GM12878 (cell line): ENCODE results near the gene MAN2B2.

Experiments
- JUNB ChIP-seq: IDR thresholded peaks from 2 replicates; pipeline ENCODE4 v1.6.1; 2016; ENCODE audit warnings: antibody characterized with exemption, mild to moderate bottlenecking
- JUND ChIP-seq: IDR thresholded peaks from 2 replicates; pipeline ENCODE4 v1.6.1; 2012; ENCODE audit warnings: low read depth, mild to moderate bottlenecking, low read length, improper control_type of control experiment, moderate library complexity
- MTA2 ChIP-seq: fragments of 450-650 bp; IDR thresholded peaks from 2 replicates; pipeline ENCODE4 v1.6.1; 2016; ENCODE audit warnings: low read depth, mild to moderate bottlenecking, moderate library complexity
- MXI1 ChIP-seq: fragments of 150-350 bp; IDR thresholded peaks from 2 replicates; pipeline ENCODE4 v1.6.1; 2011; ENCODE audit warnings: low read depth, mild to moderate bottlenecking, inconsistent platforms, low read length, improper control_type of control experiment
- RELB ChIP-seq: fragments of 450-650 bp; IDR thresholded peaks from 2 replicates; pipeline ENCODE4 v1.6.1; 2017; ENCODE audit warnings: low read depth, mild to moderate bottlenecking, moderate library complexity
- REST ChIP-seq: IDR thresholded peaks from 2 replicates; pipeline ENCODE4 v1.6.1; 2012; ENCODE audit warnings: mild to moderate bottlenecking, low read depth, low read length
- RFX5 ChIP-seq: IDR thresholded peaks from 2 replicates; pipeline ENCODE4 v1.6.1; 2011; ENCODE audit warnings: low read depth, low read length, improper control_type of control experiment
- SUZ12 ChIP-seq: fragments of 200-600 bp; sonication (generic); IDR thresholded peaks from one replicate; pipeline ENCODE4 v1.6.1; 2018; ENCODE audit warnings: antibody characterized with exemption, mild to moderate bottlenecking; ENCODE audit not compliant: unreplicated experiment
- ZBED1 ChIP-seq: IDR thresholded peaks from 2 replicates; pipeline ENCODE4 v1.6.1; 2016; ENCODE audit warnings: borderline replicate concordance
- ZNF274 ChIP-seq: IDR thresholded peaks from one replicate; pipeline ENCODE4 v1.8.0; 2011; ENCODE audit not compliant: insufficient read length, insufficient read depth

- no peak for TF ChIP-seq REST
- TF ChIP-seq RELB = no peak
- no peak for TF ChIP-seq JUNB
- TF ChIP-seq ZNF274 = no peak
- no peak for TF ChIP-seq RFX5
- no peak for TF ChIP-seq JUND
- TF ChIP-seq MTA2 = no peak
- TF ChIP-seq MXI1 = no peak
- no peak for TF ChIP-seq SUZ12
- TF ChIP-seq ZBED1 = no peak
These were observed 36.9 kb upstream of the MAN2B2 start for GRCh38 chr4:6538111-6538510.
